ENCODE results near the gene SMAD5. TPM values are rescaled to one million over a fixed set of nuclear protein-coding genes. Genes with fewer than 3 reads are reported as not detected.

SMAD5 gene
- total and polyA plus RNA-seq, 2 donors from 2014 or later, result 9.9 to 67.7 TPM

GRCh38 chr5:136164226-136164625 is 31.6 kb downstream of the SMAD5 start:
- no peak overlapping the region for H3K4me3 ChIP-seq (ENCODE audit: low read length in 3 of 3)
- H3K27me3 ChIP-seq (ENCODE audit: control insufficient read depth, insufficient read depth, low read length), result no peaks in the 10 kb centered on the region
- FAIRE-seq (no peak), DNase-seq (no peak)
- H3K27ac ChIP-seq (ENCODE audit: low read depth in 2 of 2, low read length in 2 of 2), result no peak overlapping the region
- no peaks in the 10 kb centered on the region for H3K9me3 ChIP-seq (ENCODE audit: control insufficient read depth in 2 of 3, insufficient read depth in 1 of 3, low read length in 3 of 3)
- no peak for TF ChIP-seq CTCF (IDR thresholded peaks at IDR 0.05; ENCODE audit: borderline replicate concordance, extremely low read depth, insufficient read depth)
- H3K4me1 ChIP-seq (ENCODE audit: control insufficient read depth in 2 of 3, insufficient read depth in 2 of 3, low read depth in 1 of 3, low read length in 3 of 3), result no peaks in the 10 kb centered on the region
- intact Hi-C loops (cut with DNase I), result no loop called here
- H3K9ac ChIP-seq (ENCODE audit: low read length in 3 of 3), result no peak overlapping the region
- peaks cover 0 to 5% (median 2%) of the 10 kb centered on the region in 3 donors for H3K36me3 ChIP-seq (ENCODE audit: control insufficient read depth in 2 of 3, insufficient read depth in 3 of 3, low read length in 3 of 3)

DNA sequence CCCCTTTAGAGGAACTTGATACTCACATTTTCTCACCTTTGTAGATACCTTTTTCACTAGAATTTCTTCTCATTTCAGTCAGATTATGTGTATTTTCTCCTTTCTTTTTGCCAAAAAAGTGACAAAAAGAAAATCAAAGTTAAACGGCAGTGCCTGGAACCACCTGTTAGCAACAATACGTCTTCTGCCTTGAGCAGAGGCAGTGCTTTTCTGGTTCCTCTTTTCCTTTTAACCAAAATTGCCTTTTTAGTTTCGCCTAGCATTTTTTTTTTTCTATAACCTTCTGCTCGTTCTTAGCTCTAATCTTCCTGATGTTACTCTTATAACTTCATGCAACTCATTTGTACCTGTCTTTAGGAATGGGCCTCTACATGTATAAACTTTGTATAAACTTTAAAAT is 34.3 kb downstream of the SMAD5 start:
- Histone ChIP-seq H3K4me3 (ENCODE audit: low read length in 3 of 3) (no peak overlapping the region), H3K9ac (ENCODE audit: low read length in 3 of 3) (no peak overlapping the region), H3K27me3 (ENCODE audit: control insufficient read depth, insufficient read depth, low read length) (no peaks in the 10 kb centered on the region), H3K9me3 (ENCODE audit: control insufficient read depth in 2 of 3, insufficient read depth in 1 of 3, low read length in 3 of 3) (no peaks in the 10 kb centered on the region), H3K4me1 (ENCODE audit: control insufficient read depth in 2 of 3, insufficient read depth in 2 of 3, low read depth in 1 of 3, low read length in 3 of 3) (no peaks in the 10 kb centered on the region), H3K36me3 (ENCODE audit: control insufficient read depth in 2 of 3, insufficient read depth in 3 of 3, low read length in 3 of 3) (peaks cover 0 to 10% (median 5%) of the 10 kb centered on the region in 3 donors), H3K27ac (ENCODE audit: low read depth in 2 of 2, low read length in 2 of 2) (no peak overlapping the region)
- no peak for DNase-seq
- TF ChIP-seq CTCF (IDR thresholded peaks at IDR 0.05; ENCODE audit: borderline replicate concordance, extremely low read depth, insufficient read depth), result no peak
- intact Hi-C loops (cut with DNase I), result no loop called here
- no peak for FAIRE-seq

DNA sequence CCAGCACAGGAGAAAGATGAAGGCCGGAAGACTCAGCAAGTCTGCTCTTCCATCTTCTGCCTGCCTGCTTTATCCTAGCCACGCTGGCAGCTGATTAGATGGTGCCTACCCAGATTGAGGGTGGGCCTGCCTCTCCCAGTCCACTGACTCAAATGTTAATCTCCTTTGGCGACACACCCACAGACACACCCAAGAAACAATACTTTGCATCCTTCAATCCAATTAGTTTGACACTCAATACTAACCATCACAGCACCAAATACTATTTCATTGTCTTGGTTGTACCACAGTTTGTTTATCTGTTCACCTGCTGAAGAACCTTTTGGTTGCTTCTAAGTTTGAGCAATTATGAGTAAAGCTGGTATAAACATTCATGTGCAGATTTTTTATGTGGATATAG is 36.6 kb downstream of the SMAD5 start:
- Histone ChIP-seq H3K27ac (ENCODE audit: low read depth in 2 of 2, low read length in 2 of 2) (no peak overlapping the region), H3K36me3 (ENCODE audit: control insufficient read depth in 2 of 3, insufficient read depth in 3 of 3, low read length in 3 of 3) (peaks cover 5 to 8% (median 6%) of the 10 kb centered on the region in 3 donors), H3K4me1 (ENCODE audit: control insufficient read depth in 2 of 3, insufficient read depth in 2 of 3, low read depth in 1 of 3, low read length in 3 of 3) (no peaks in the 10 kb centered on the region), H3K27me3 (ENCODE audit: control insufficient read depth, insufficient read depth, low read length) (no peaks in the 10 kb centered on the region), H3K4me3 (ENCODE audit: low read length in 3 of 3) (no peak overlapping the region), H3K9me3 (ENCODE audit: control insufficient read depth in 2 of 3, insufficient read depth in 1 of 3, low read length in 3 of 3) (no peaks in the 10 kb centered on the region), H3K9ac (ENCODE audit: low read length in 3 of 3) (no peak overlapping the region)
- FAIRE-seq, result no peak
- intact Hi-C loops (cut with DNase I), result no loop called here
- DNase-seq, result no peak
- no peak for TF ChIP-seq CTCF (IDR thresholded peaks at IDR 0.05; ENCODE audit: borderline replicate concordance, extremely low read depth, insufficient read depth)

DNA sequence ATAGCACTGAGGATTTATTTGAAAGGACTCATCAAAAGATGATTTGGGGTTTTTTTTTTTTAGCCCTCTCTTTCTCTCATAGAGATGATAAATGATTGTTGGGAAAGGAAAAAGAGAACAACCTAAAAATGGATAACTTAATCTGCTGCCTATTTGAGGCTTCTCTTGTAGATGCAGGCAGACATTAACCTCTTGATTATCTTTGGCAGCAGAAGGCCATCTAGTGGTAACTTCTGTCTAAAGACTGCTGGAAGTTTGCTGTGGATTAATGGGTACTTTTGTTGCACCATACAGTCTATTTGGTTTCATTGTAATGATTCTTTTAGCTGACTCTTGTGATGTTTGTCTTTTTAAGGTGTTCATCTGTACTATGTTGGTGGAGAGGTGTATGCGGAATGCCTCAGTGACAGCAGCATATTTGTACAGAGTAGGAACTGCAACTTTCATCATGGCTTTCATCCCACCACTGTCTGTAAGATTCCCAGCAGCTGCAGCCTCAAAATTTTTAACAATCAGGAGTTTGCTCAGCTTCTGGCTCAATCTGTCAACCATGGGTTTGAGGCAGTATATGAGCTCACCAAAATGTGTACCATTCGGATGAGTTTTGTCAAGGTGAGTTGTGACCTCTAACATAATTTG is 41.5 kb downstream of the SMAD5 start:
- no peaks in the 10 kb centered on the region for H3K27me3 ChIP-seq (ENCODE audit: control insufficient read depth, insufficient read depth, low read length)
- H3K9me3 ChIP-seq (ENCODE audit: control insufficient read depth in 2 of 3, insufficient read depth in 1 of 3, low read length in 3 of 3), result no peaks in the 10 kb centered on the region
- peak; percentile 74 for TF ChIP-seq CTCF (IDR thresholded peaks at IDR 0.05; ENCODE audit: borderline replicate concordance, extremely low read depth, insufficient read depth)
- intact Hi-C loops (cut with DNase I), result no loop called here
- H3K27ac ChIP-seq (ENCODE audit: low read depth in 2 of 2, low read length in 2 of 2), result no peak overlapping the region
- H3K4me3 ChIP-seq (ENCODE audit: low read length in 3 of 3), result no peak overlapping the region
- FAIRE-seq (peak; percentile 67), DNase-seq (peak in 2 of 5 donors; percentile 45 to 73)
- H3K9ac ChIP-seq (ENCODE audit: low read length in 3 of 3), result no peak overlapping the region
- H3K4me1 ChIP-seq (ENCODE audit: control insufficient read depth in 2 of 3, insufficient read depth in 2 of 3, low read depth in 1 of 3, low read length in 3 of 3), result no peaks in the 10 kb centered on the region
- H3K36me3 ChIP-seq (ENCODE audit: control insufficient read depth in 2 of 3, insufficient read depth in 3 of 3, low read length in 3 of 3), result peaks cover 5 to 23% (median 8%) of the 10 kb centered on the region in 3 donors
